ENCODE measurements around the gene ADGRV1.

GRCh38 chr5:90878549-90879196, 320.1 kb downstream of the ADGRV1 start:
- TF ChIP-seq CTCF (IDR thresholded peaks at IDR 0.05; ENCODE audit: borderline replicate concordance, extremely low read depth, low read length, poor library complexity, severe bottlenecking): no peak
- no peak for TF ChIP-seq EZH2 (IDR thresholded peaks at IDR 0.05; ENCODE audit: borderline replicate concordance, low read depth, low read length, severe bottlenecking)

Data from DND-41 (cell line).